ENCODE measurements around the gene CCDC15.

The CCDC15 gene

GRCh38 chr11:125069008-125069407 is 115.0 kb downstream of the CCDC15 start:
- FAIRE-seq: no peak

- FAIRE-seq: no peak
Measured at GRCh38 chr11:125069796-125070195, 115.8 kb downstream of the CCDC15 start.

GRCh38 chr11:125070699-125071254 is 116.8 kb downstream of the CCDC15 start:
- no peak for FAIRE-seq

GRCh38 chr11:125071435-125071834 is 117.4 kb downstream of the CCDC15 start:
- no peak for FAIRE-seq

- no peak for FAIRE-seq
Measured at GRCh38 chr11:125071846-125072217, 117.8 kb downstream of the CCDC15 start.

DNA sequence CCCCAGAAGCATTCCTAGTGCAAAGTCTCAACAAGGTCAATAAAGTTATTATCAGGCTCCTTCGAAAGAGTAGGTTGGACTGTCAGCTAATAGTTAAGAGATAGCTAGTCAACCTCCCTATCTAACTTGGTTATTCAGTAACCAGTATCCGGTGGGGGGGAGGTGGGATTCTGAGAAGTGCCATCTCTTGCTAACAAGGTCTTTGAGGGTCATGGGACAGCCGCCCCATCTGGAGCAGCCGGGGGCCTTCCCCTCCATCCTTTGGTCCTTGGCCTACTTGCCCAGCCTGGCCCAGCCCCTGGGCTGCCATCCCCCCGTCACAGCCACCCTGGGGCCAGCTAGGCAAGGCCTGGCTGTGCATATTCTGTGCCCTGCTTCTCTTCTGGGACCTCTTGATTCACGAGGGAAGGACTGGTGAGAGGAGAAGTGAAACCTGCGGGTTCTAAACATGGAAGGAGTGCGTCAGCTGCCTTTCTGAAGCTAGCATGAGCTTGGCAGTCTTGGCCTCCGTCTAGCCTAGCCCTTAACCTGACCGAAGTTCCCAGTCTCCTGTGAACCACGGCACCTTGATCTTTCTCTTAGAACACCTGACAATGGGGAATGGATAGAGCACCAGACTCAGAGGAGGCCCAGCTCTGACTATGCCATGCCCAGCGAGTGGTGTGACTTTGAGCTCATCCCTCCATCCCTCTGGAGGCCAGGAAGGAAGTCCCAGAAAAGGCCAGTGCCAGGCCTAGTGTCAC is 118.4 kb downstream of the CCDC15 start:
- no peak for FAIRE-seq

DNA sequence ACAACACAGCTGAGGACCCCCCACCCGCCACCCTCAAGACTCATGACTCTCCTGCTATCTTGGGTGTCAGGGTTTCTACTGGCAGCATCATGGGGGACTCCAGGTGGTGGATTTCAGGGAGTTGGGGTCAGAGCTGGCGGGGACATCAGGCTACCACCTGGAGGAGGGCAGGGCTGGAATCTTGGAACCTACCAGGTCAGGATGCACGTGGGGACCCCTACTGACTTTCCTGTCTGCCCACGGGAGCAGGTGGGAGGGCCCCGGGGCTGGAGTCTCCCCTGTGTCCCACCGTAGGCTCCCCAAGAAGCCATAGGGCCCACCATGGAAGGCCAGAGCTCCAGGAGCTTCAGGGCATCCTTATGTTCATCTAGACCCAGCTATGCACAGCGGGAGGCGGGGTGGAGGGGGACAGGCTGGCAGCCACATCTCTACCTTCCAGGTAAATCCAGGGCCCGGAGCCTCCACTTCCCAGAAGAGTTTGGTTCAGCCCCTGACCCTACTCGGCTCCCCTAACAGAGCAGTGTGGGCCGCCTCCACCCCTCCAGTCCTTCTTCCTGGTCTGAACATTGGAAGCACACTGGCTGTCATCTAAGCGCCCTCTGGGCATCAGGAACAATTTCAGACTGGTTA is 119.1 kb downstream of the CCDC15 start:
- FAIRE-seq: no peak

GRCh38 chr11:125073616-125074483 is 119.8 kb downstream of the CCDC15 start:
- no peak for FAIRE-seq

- FAIRE-seq: no peak
Measured at GRCh38 chr11:125074511-125075241, 120.7 kb downstream of the CCDC15 start.

DNA sequence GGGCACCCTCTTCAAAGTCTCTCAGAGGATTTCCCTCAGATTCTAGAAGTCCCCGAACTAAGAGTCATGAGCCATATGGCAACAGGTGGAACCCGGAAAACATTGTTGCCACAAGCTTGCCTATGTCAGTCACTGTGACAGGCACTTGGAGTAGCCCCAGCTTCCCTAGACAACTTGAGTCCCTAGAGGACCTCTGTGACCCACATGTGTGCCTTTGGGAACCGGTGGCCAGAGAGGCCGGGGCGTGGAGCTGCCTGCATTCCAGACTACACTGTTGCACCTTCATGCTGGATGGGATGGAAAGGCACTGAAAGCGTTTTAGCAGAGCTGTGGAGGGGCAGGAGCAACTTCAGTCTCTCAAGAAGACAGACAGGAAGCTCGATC is 121.2 kb downstream of the CCDC15 start:
- no peak for FAIRE-seq

- no peak for FAIRE-seq
Measured at GRCh38 chr11:125075900-125076317, 121.9 kb downstream of the CCDC15 start.

DNA sequence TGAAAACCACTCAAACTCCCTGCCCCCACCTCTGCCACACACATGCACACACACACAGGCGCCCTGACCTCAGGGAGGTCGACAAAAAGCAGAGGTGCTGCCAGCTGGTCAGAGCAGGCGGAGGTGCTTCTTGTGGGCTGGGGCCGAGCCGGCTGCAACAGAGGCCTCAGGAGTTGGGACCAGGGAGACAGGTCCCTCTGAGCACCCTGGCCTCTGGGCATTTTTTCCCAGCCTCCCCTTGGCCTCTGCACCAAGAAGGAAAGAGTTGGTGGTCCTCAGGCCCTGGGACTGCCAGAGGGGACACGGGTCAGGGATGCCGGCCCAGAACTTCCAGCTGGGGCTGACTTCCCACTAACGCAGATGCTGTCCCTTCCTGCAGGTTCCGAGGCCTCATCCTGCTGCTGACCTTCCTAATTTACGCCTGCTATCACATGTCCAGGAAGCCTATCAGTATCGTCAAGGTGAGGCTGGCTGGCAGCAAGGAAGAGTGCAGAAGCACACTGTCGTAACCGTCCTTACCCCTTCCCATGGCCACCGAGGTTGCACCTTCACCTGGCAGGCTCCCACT is 122.5 kb downstream of the CCDC15 start:
- no peak for FAIRE-seq

DNA sequence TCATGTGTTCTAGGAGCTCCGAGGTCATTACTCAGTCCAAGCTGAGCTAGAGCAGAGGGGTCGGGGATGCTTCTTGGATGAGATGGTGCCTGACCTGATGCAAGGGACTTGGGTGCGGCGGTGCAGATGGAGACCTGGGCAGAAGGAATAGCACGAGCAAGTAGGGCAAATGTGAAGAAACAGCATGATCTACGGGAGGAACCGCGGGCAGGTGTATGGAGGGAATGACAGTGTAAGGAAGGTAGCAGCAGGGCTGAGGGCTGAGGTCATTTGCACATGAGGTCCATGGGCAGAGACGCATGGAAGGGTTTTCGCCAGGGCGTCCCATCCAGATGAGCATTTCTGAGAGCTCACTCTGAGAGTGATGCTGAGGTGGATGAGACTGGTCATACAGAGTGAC is 124.0 kb downstream of the CCDC15 start:
- no peak for FAIRE-seq

DNA sequence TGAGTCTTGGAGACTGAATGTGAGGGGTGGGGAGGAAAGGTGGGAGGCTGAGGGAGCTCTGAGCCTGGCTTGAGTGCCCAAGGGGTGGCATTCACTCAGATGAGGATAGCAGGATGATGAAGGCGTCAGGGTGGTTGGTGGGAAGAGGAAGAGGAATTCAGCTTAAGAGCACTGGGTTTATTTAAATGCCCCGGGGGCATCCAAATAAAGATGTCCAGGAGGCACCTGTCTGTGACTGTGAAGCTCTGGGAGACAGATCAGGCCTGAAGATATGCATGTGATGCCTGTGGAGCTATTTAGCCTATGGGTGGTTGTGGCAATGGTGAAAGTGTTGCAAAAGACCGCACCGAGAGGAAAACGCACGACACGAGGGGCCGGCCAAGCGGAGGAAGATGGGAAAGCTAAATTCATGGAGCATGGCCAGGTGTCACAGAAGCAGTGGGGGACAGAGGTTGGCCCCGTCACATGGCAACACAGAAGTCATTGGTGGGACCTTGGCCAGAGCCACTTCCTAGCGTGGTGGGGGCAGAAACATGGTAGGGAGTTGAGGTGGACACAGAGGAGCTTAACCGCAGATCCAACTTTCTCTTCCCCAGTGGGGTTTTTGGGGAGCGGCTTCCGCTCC is 124.6 kb downstream of the CCDC15 start:
- FAIRE-seq: no peak

- FAIRE-seq: no peak
Measured at GRCh38 chr11:125079151-125079877, 125.3 kb downstream of the CCDC15 start.

- FAIRE-seq: no peak
Measured at GRCh38 chr11:125079878-125080530, 126.0 kb downstream of the CCDC15 start.

GRCh38 chr11:125080531-125080911 is 126.5 kb downstream of the CCDC15 start:
- FAIRE-seq: no peak

- no peak for FAIRE-seq
Measured at GRCh38 chr11:125081098-125081798, 127.2 kb downstream of the CCDC15 start.

DNA sequence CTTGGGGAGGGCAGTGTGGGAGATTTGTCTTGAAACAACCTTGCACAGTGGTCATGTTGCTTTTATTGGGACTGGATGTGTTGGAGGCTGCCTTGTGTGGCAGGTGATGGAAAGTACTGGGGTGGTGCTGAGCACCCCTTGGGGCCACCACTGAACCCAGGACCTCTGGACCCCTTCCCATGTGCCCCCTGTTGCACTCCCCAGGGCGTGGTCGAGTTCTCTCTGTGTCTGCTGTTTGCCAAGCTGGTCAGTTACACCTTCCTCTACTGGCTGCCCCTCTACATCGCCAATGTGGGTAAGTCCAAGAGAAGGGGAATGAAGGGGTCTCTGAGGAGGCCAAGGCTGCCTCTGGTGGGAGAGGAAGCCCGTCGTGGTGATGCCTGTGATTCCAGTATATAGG is 128.0 kb downstream of the CCDC15 start:
- no peak for FAIRE-seq
